GM21717 (cell line): ENCODE results near the gene PPP2R5C.
A peak's percentile ranks its signal among the peaks of the same experiment; 100 is the strongest.

Source experiments
- ATAC-seq: cut with Tn5 transposase; IDR thresholded peaks from one replicate; pipeline ENCODE4 v1.9.1; 2021; ENCODE audit warnings: mild to moderate bottlenecking, moderate library complexity; ENCODE audit not compliant: unreplicated experiment

The PPP2R5C gene

GRCh38 chr14:101812071-101812470 is 50.6 kb downstream of the PPP2R5C start:
- ATAC-seq = no peak

GRCh38 chr14:101813171-101813759 is 51.8 kb downstream of the PPP2R5C start:
- no peak for ATAC-seq

GRCh38 chr14:101813833-101814232 is 52.3 kb downstream of the PPP2R5C start:
- no peak for ATAC-seq

- ATAC-seq = no peak
These were observed 53.4 kb downstream of the PPP2R5C start for GRCh38 chr14:101814934-101815333.

GRCh38 chr14:101815994-101816393 is 54.5 kb downstream of the PPP2R5C start:
- no peak for ATAC-seq

- no peak for ATAC-seq
These were observed 56.0 kb downstream of the PPP2R5C start for GRCh38 chr14:101817501-101818001.

GRCh38 chr14:101819251-101819990 is 57.9 kb downstream of the PPP2R5C start:
- ATAC-seq = no peak

GRCh38 chr14:101820283-101820798 is 58.8 kb downstream of the PPP2R5C start:
- no peak for ATAC-seq

GRCh38 chr14:101821528-101821927 is 60.0 kb downstream of the PPP2R5C start:
- ATAC-seq = no peak

- ATAC-seq = no peak
These were observed 61.6 kb downstream of the PPP2R5C start for GRCh38 chr14:101823066-101823465.

GRCh38 chr14:101823511-101824120 is 62.1 kb downstream of the PPP2R5C start:
- ATAC-seq = peak; percentile 45

GRCh38 chr14:101824339-101824727 is 62.8 kb downstream of the PPP2R5C start:
- ATAC-seq = no peak

GRCh38 chr14:101825797-101826196 is 64.3 kb downstream of the PPP2R5C start:
- ATAC-seq = no peak

GRCh38 chr14:101826351-101826750 is 64.8 kb downstream of the PPP2R5C start:
- no peak for ATAC-seq

- ATAC-seq = no peak
These were observed 65.8 kb downstream of the PPP2R5C start for GRCh38 chr14:101827286-101827685.

- no peak for ATAC-seq
These were observed 66.5 kb downstream of the PPP2R5C start for GRCh38 chr14:101828046-101828445.

GRCh38 chr14:101830271-101830670 is 68.8 kb downstream of the PPP2R5C start:
- no peak for ATAC-seq

GRCh38 chr14:101833045-101833444 is 71.5 kb downstream of the PPP2R5C start:
- ATAC-seq = no peak

GRCh38 chr14:101834397-101834796 is 72.9 kb downstream of the PPP2R5C start:
- ATAC-seq = no peak

- no peak for ATAC-seq
These were observed 73.5 kb downstream of the PPP2R5C start for GRCh38 chr14:101834800-101835547.

- no peak for ATAC-seq
These were observed 74.1 kb downstream of the PPP2R5C start for GRCh38 chr14:101835566-101835965.
